ENCODE measurements around the gene LRRK1.

LRRK1 gene

DNA sequence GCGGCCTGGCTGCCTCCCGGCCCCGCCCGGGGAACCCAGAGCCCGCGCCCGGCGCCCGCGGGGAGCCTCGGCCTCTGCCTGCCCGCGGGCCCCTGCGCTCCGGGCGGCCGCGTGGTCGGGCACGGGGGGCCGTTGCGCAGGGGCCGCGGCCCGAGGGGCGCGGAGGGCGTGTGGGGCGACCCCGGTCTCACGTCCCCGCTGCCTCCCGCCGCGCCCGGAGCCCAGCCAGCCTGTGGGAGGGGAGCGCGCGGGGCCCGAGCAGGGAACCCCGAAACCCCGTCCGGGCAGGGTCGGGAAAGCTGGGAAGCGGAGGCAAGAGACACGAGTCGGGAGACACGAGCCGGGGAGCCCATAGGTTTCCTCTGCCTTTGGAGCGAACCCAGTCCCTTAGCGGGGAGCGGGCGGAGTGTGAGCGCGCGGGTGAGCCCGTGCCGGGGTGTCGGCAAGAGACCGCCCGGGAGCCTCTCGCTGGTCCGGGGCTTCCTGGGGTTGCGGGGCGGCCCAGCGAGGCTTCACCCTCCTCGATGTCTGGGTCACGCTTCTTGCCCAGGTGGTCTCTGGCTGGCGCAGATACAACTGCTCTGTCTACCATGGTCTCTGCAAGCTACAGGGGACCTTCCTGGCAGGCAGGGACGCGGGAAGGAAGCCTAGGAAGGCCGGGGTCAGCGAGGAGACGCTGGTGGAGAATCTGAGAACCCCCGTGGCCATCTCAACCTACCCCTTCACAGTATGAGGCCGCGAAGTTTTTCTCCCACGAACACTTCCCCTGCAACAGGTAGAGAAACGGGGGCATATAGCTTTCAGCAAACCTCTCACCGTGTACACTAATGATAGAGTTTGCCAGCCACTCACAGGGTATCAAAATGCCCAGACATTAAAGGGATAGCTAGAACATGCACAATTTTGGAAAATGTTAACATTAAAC lies 586 bp downstream of the LRRK1 start:
- H3K27ac ChIP-seq, result peak overlapping the region; percentile 83; the same call in 1 of the 2 replicates
- TF ChIP-seq, protein P1, sequence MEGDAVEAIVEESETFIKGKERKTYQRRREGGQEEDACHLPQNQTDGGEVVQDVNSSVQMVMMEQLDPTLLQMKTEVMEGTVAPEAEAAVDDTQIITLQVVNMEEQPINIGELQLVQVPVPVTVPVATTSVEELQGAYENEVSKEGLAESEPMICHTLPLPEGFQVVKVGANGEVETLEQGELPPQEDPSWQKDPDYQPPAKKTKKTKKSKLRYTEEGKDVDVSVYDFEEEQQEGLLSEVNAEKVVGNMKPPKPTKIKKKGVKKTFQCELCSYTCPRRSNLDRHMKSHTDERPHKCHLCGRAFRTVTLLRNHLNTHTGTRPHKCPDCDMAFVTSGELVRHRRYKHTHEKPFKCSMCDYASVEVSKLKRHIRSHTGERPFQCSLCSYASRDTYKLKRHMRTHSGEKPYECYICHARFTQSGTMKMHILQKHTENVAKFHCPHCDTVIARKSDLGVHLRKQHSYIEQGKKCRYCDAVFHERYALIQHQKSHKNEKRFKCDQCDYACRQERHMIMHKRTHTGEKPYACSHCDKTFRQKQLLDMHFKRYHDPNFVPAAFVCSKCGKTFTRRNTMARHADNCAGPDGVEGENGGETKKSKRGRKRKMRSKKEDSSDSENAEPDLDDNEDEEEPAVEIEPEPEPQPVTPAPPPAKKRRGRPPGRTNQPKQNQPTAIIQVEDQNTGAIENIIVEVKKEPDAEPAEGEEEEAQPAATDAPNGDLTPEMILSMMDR (conservative IDR thresholded peaks at IDR 0.05), result peak; percentile 57

DNA sequence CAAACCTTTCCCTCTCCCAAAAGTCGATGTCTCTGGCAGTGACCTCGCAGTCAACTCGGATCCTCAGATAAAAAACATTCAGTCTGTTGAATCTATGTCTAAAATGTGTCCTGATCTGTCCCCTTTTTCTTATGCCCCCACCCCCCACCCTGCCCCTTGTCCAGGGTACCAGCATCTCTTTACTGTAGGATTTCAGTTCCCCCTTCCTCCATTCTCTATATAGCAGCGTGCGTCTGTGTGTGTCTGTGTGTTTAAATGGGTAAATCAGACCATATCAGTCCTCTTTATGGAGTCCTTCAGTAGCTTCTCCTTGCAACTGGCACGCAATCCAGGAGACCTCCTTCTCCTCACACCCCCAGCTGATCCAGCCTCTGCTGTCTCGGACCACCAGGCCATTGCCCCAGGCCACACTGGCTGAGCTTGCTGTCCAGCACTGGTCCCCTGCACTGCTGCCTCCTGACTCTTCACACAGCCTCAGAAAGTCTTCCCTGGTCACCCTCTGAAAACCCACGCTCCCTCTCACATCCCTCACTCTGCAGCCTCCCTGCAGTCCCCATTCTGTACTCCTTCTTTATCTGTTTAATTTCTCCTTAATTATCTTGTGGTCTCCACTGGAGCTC lies 1.5 kb downstream of the LRRK1 start:
- TF ChIP-seq, protein P1 (conservative IDR thresholded peaks at IDR 0.05), result no peak
- H3K27ac ChIP-seq, result no peak overlapping the region

DNA sequence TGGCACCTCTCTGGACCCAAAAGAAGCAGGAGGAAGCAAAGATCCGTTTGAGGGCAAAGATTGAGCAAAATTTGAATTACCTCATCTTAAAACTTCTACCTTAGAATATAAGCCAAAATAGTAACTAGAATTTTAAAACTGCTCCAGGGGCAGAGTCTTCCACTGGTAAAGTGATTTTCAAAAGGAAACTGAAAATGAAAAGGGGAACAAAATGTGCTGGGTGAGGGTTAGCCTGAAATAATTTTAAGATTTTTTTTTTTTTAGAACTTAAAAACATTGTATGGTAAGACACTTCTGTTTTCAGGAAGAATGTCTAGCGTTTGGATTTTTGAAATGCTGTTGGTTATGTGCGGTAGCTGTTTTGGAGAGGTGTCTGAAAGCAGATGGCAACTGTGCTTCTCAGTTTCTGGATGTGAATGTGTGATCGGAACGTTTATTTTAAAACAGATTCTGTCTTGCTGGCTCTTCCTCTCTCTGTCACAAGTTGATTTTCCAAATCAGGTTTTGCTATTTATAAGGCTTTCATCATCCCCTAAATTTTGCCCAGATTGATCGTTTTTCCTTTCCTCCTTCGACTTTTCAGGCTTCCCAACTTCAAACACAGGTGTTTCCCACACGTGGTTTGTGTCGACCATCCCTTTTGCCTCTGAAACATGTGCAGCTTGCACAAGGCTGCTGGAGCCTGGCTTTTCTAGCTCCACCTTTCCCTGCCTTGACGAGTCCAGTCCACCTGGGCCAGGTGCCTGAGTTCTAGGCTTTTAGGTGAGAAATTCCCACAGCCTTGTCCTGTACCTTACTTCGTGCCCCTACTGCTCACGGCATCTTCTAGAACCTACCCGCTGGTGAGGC lies 3.3 kb downstream of the LRRK1 start:
- TF ChIP-seq, protein P1 (conservative IDR thresholded peaks at IDR 0.05), result no peak
- no peak overlapping the region for H3K27ac ChIP-seq

DNA sequence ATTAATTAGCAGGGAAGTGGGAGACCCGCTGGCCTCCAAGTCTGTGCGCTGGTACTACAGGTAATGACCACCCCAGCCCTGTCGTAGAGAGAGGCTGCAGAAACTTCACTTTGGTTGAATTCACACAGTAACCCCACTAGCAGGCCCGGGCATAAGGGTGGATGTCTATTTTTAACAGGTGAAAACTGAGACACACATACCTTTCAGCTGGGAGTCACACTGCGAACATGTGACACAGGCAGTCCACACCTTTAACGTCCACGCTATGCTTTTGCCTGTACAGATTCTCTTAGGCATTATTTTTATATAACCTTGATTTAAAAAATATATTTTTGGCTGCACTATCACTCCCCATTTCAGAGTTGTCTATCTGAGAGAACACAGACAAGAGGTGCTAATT lies 3.9 kb downstream of the LRRK1 start:
- H3K27ac ChIP-seq, result no peak overlapping the region
- TF ChIP-seq, protein P1 (conservative IDR thresholded peaks at IDR 0.05), result no peak

DNA sequence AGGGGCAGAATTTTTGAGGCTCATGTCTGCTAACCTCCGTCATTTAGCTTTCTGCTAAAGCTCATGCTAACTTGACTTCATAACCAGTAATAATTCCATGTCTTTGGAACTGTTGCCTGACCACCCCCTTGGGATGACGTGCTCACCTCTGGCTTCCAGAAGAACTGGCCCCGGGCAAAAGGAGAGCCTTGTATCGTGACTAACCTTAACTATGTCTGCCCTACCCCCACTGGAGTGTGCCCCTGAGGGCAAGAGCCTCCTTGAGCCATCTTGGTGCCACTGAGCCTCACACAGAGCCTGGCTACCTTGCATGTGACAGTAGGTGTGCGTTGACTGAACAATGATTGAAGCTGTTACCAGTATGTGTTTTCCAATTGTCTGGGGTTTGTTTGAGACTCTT lies 4.7 kb downstream of the LRRK1 start:
- H3K27ac ChIP-seq, result no peak overlapping the region
- TF ChIP-seq, protein P1 (conservative IDR thresholded peaks at IDR 0.05), result no peak

DNA sequence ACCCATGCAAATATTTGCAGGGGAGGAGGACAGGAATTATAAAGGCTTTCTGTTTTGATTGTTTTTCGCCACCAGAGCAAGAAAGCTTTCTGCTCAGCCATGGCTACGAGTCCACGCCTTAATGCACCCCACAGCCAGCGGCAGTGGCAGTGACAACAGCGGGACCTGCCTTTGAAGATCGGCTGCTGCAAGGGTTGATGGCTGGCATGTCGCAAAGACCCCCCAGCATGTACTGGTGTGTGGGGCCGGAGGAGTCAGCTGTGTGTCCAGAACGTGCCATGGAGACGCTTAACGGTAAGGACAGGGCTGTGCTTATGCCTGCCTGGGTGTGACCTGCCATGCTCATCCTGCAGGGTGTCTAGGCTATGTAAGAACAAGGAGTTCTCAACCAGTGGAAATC lies 5.3 kb downstream of the LRRK1 start:
- no peak overlapping the region for H3K27ac ChIP-seq
- TF ChIP-seq, protein P1 (conservative IDR thresholded peaks at IDR 0.05), result no peak

DNA sequence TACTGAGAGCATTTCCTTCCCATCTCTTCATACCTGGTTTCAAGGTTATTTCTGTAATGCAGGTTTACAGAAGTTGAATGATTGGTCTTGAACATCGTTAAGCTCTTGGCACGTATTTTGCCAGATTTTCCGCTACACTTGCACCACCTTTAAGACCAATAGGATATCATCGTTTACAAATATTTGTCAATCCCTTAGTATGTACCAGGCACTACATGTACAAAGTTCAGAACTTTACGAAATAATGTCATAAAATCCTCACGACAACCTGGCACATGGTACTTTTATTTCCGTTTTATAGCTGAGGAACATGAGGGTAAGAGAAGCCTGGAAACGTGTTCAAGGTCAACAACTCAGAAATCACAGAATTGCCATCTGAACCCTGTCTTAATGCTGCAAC lies 6.3 kb downstream of the LRRK1 start:
- no peak overlapping the region for H3K27ac ChIP-seq
- TF ChIP-seq, protein P1 (conservative IDR thresholded peaks at IDR 0.05), result no peak

Measured in VCaP (cell line).